Measurements from ENCODE around the gene UQCC3.

DNA sequence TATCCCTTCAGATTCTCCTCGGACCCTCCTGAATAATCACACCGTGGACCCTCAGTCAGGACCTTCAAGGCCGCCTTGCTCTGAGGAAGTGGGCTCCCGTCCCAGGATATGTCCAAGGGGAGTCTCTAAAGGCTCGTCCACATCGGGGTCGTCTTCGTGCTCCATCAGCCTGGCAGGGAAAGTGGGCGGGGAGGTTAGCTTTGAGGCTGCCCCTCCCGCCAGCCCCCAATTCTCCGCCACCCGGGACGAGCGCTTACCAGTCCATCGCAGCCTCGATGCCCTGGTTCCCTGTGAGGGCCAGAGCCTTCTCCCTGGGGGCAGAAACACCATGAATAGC, 6.9 kb downstream of the UQCC3 start:
- TF ChIP-seq POLR2A (IDR thresholded peaks at IDR 0.05) (no peak), POLR2AphosphoS5 (IDR thresholded peaks at IDR 0.05) (no peak), EP300 (IDR thresholded peaks at IDR 0.05) (no peak)
- TF ChIP-seq, protein P1, sequence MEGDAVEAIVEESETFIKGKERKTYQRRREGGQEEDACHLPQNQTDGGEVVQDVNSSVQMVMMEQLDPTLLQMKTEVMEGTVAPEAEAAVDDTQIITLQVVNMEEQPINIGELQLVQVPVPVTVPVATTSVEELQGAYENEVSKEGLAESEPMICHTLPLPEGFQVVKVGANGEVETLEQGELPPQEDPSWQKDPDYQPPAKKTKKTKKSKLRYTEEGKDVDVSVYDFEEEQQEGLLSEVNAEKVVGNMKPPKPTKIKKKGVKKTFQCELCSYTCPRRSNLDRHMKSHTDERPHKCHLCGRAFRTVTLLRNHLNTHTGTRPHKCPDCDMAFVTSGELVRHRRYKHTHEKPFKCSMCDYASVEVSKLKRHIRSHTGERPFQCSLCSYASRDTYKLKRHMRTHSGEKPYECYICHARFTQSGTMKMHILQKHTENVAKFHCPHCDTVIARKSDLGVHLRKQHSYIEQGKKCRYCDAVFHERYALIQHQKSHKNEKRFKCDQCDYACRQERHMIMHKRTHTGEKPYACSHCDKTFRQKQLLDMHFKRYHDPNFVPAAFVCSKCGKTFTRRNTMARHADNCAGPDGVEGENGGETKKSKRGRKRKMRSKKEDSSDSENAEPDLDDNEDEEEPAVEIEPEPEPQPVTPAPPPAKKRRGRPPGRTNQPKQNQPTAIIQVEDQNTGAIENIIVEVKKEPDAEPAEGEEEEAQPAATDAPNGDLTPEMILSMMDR (IDR thresholded peaks at IDR 0.05): no peak

All from sigmoid colon (tissue), 4 donors.